GM10248 (cell line): ENCODE results near the gene TARBP1.

Experiments used
- CTCF ChIA-PET: fragments of 300-600 bp; sonication (Branson Sonifier 250); formaldehyde crosslinking; extraction: SDS; loops from one replicate; lab custom pipeline; 2021; ENCODE audit warnings: antibody characterized with exemption; lab: Yijun Ruan, JAX
- POLR2A ChIA-PET: fragments of 350-650 bp; sonication (Branson Sonifier 250); formaldehyde crosslinking; extraction: SDS; loops from one replicate; lab custom pipeline; 2020; ENCODE audit warnings: antibody characterized with exemption; lab: Yijun Ruan, JAX
- DNase-seq: peaks from one replicate; pipeline ENCODE4 v3.0.0; 2012; ENCODE audit errors: extremely low spot score
- TF ChIP-seq, protein P1 (sequence below): IDR thresholded peaks from 2 replicates; pipeline ENCODE4 v1.5.1; 2012; ENCODE audit warnings: mild to moderate bottlenecking, low read depth; ENCODE audit errors: extremely low read depth, missing control alignments, control extremely low read depth

Gene TARBP1

DNA sequence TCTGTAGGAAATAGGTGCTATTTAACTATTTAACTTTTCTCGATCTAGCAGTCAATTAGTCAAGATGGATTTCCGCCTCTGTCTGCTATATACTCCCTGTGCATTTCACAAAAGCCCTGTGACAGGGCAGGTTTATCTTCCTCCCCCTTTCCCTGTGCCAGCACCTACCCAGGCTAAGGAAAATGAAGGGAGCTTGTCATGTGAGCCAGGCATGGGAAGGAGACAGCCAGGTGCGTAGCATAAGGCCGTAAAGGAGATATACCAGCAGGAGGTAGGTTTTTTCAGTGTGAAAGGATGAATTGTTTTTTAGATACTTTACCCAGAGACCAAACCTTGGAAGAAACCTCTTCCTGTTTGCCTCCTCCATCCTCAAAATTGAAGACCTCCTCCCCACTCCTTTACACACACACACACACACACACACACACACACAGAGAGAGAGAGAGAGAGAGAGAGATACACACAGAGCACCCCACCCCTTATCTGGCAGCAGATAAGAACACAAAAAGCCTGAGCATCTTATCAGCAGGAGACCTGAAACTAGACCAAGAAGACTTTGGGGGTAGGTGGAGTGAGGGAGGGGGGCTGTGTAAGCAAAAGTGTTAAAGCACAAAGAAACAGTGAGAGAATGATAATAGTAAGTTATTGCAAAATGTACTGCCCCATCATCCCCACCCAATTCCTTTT lies 12.0 kb upstream of the TARBP1 start:
- CTCF ChIA-PET, result interaction anchor here (1.9 to 2.6 kb wide), 2 partner anchors 9 to 593 kb away, joined by 6 to 16 read pairs; no protein-coding TSS in a partner anchor
- POLR2A ChIA-PET, result no interaction called here
- no peak for DNase-seq
- TF ChIP-seq, protein P1, sequence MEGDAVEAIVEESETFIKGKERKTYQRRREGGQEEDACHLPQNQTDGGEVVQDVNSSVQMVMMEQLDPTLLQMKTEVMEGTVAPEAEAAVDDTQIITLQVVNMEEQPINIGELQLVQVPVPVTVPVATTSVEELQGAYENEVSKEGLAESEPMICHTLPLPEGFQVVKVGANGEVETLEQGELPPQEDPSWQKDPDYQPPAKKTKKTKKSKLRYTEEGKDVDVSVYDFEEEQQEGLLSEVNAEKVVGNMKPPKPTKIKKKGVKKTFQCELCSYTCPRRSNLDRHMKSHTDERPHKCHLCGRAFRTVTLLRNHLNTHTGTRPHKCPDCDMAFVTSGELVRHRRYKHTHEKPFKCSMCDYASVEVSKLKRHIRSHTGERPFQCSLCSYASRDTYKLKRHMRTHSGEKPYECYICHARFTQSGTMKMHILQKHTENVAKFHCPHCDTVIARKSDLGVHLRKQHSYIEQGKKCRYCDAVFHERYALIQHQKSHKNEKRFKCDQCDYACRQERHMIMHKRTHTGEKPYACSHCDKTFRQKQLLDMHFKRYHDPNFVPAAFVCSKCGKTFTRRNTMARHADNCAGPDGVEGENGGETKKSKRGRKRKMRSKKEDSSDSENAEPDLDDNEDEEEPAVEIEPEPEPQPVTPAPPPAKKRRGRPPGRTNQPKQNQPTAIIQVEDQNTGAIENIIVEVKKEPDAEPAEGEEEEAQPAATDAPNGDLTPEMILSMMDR, result no peak

DNA sequence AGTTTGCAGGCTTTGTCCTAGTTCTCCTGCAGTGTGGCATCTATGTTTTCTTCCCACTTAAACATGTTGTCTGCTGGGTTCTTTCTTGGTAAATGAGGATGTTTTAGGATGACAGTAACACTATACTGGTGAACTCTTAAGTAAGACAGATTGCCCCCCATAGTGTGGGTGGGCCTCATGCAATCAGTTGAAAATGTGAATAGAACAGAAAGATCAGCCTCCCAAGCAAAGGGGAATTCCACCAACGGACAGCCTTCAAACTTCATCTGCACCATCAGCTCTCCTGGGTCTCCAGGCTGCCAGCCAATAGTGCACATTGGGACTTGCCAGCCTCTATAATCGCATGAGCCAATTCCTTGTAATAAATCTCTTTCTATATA lies 10.7 kb upstream of the TARBP1 start:
- ChIA-PET POLR2A (no interaction called here), CTCF (interaction anchor here (0.7 to 2.6 kb wide), 5 partner anchors 9 to 616 kb away, joined by 3 to 16 read pairs (median 3); no protein-coding TSS in a partner anchor)
- DNase-seq, result no peak
- TF ChIP-seq, protein P1, result no peak

DNA sequence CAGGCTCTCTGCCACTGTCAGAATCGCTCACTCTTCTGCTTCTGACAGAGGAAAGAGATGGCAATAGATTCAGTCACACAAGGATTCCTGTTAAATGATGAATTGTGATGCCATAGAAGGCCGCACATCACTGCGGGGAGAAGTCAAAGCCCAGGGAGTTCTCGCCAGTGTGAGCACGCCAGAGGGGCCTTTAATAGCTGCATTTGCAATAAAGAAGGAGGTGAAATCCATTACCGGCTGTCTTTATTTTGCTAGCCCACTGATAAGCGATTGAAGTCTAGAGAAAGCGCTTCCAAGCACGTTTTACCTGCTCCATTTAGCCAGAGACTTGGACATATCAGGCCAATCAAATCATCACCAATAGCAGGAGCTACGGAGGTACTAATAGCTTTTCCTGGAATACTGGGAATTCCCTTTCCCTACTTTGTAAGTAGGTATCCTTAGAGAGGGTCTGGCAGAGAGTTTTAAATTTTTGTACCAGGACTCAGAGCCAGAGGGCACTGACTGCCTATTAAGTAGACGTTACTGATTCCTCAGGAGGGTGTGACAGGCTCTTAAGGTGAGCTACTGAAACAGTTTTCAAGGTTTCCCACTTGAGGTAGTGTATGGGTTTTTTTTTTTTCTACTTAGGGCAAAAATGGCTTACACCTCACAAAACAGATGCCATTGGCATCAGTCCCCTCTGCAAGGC lies 10.2 kb upstream of the TARBP1 start:
- no peak for DNase-seq
- POLR2A ChIA-PET, result interaction anchor here (1.0 kb wide), 1 partner anchor 114 kb away, joined by 3 read pairs; no protein-coding TSS in a partner anchor
- CTCF ChIA-PET, result interaction anchor here (0.7 to 2.6 kb wide), 6 partner anchors 9 to 617 kb away, joined by 3 to 16 read pairs (median 3); partner anchors contain the start of gene TARBP1
- TF ChIP-seq, protein P1, result no peak

DNA sequence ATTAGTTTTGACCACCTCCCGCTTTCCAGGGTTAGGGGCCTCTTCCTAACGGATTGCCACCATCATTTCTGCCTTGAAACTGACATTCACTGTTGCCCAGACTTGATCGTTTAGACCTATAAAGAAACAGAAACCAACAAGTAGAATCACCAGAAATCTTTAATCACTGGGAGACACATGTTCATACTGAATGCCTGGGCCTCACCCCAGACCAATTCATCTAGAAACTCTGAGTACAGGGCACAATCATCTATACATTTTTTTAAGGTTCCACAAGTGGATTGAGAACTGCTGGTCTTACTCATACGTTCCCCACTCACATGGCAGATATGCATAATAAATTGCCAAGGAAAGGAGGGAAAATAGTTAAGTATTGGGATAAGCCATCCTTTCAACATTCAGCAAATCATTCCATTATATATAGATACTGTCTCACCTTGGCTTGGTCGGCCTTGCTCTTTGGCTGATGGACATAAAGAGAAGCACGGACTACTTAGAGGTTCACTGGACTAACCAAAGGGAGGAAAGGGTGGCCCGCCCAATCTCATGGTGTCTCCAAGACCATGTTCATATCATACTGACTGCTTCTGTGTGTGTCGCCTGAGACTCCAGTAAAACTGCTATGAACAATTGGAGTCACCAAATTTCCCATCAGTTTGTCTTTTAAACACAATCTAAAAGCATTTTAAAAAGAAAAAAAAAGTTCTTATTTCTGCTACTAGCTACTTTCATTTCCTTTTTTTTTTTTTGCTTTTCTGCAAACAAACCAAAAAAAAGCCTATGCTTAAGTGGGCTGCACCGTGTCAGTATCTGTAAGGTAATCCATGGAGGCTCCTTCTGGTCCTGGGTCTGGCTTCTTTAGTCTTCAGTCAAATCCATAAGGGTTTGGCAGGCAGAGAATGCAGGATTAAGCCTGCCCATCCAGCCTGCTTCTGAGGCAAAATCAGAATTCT lies 9.4 kb upstream of the TARBP1 start:
- no peak for DNase-seq
- ChIA-PET CTCF (interaction anchor here (0.8 to 5.4 kb wide), 19 partner anchors 7 to 1016 kb away, joined by 3 to 26 read pairs (median 6); partner anchors contain the start of genes B3GALNT2 and TARBP1), POLR2A (interaction anchor here (0.6 to 1.2 kb wide), 5 partner anchors 41 to 577 kb away, joined by 3 to 4 read pairs (median 3); no protein-coding TSS in a partner anchor)
- TF ChIP-seq, protein P1, result no peak

DNA sequence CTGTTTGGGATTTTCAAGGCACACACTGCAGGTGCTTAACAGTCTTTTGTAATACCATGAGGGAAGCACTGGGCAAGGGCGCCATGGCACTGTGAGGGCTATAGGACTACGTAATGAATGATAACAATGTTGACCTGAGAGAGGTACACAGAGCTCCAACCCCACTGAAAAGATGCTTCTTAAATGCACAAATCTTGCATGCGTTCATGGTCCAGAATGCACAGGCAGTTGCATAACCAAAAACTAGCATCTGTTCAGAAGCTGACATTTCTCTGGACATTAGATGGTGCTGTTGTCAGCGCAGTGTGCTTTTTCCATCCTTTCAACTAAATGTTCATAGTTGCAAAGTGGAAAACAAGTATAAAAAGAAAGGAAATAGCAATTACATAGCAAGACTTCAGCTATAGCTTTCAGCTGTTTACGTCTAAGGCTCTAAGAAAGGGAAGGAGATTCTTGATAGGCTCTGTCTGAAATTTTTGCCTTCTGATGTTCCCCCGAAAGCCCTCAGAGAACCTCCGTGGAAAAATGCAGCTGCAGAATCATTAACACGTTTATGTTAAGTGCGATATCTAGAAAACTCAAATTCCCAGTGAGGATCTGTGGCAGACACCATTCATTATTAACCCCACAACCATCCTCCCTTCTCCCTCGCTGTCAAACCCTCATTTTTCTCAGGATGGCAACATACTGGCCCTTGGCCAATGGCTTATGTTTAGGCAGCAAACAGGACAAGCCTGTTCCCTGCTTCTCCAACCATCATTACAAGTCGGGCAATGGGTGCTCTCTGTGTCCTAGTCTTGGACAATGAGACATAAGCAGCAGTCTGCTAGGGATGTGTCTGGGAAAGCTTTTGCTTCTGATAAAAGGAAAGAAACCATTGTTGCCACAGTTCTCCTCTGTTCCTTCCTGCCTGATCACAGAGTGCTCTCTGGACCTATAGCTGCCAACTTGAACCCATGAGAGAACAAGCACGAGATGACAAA lies 8.2 kb upstream of the TARBP1 start:
- TF ChIP-seq, protein P1, result peak; percentile 66
- no peak for DNase-seq
- ChIA-PET CTCF (interaction anchor here (0.5 to 5.4 kb wide), 28 partner anchors 8 to 1017 kb away, joined by 3 to 26 read pairs (median 4); partner anchors contain the start of genes B3GALNT2 and TARBP1), POLR2A (interaction anchor here (0.6 to 1.2 kb wide), 2 partner anchors 72 to 124 kb away, joined by 3 to 4 read pairs; no protein-coding TSS in a partner anchor)
